SK-N-SH (cell line): ENCODE measurements around the gene TMEM198. TPM values are rescaled to one million over a fixed set of nuclear protein-coding genes. Genes with fewer than 3 reads are reported as not detected.

Source experiments
- CTCF ChIA-PET: fragments of 300-600, 350-600 bp; formaldehyde crosslinking; extraction: SDS; loops from one replicate; lab custom pipeline; 2021; lab: Yijun Ruan, JAX
- POLR2A ChIA-PET: fragments of 350-600 bp; sonication (Branson Sonifier 250); formaldehyde crosslinking; extraction: SDS; loops from one replicate; lab custom pipeline; 2020; ENCODE audit warnings: antibody characterized with exemption, inconsistent platforms; lab: Yijun Ruan, JAX
- DNase-seq: peaks from one replicate; pipeline ENCODE4 v3.0.0; 2012
- H2AFZ ChIP-seq: fragments of 200-600 bp; sonication (generic); 2 replicates; pipeline ENCODE4 v1.8.1; 2016; ENCODE audit warnings: antibody characterized with exemption, mild to moderate bottlenecking, low read depth
- H3F3A ChIP-seq: fragments of 200-600 bp; sonication (generic); replicated peaks from 2 replicates; pipeline ENCODE3; 2016; ENCODE audit warnings: antibody characterized with exemption, mild to moderate bottlenecking; ENCODE audit not compliant: insufficient read depth
- H3K27ac ChIP-seq, 2 experiments: fragments of 200-500 bp in 1 of 2; fragments of 200-600 bp in 1 of 2; sonication (Bioruptor generic) in 1 of 2; sonication (generic), shearing (Covaris generic) in 1 of 2; 2 replicates each; pipeline versions ENCODE4 v1.5.1 to v1.6.1; 2014 to 2016; ENCODE audit warnings: low read depth in 2 of 2, inconsistent platforms in 1 of 2, low read length in 1 of 2, mild to moderate bottlenecking in 1 of 2, mixed read lengths in 1 of 2
- H3K27me3 ChIP-seq: fragments of 200-600 bp; sonication (generic), shearing (Covaris generic); 2 replicates; pipeline ENCODE4 v1.6.1; 2016; ENCODE audit warnings: mixed run types; ENCODE audit not compliant: insufficient read depth
- H3K36me3 ChIP-seq, 2 experiments: fragments of 200-500 bp in 1 of 2; fragments of 200-600 bp in 1 of 2; sonication (Bioruptor generic) in 1 of 2; sonication (generic) in 1 of 2; replicated peaks in 1 of 2; 2 replicates each; pipeline versions ENCODE3 to v1.5.1; 2014 to 2016; ENCODE audit warnings: low read length in 1 of 2, mild to moderate bottlenecking in 1 of 2; ENCODE audit not compliant: insufficient read depth in 2 of 2, control insufficient read depth in 1 of 2
- H3K4me1 ChIP-seq, 2 experiments: fragments of 200-500 bp in 1 of 2; fragments of 200-600 bp in 1 of 2; sonication (Bioruptor generic) in 1 of 2; sonication (generic), shearing (Covaris generic) in 1 of 2; 2 replicates each; pipeline versions ENCODE4 v1.5.1 to v1.6.1; 2014 to 2016; ENCODE audit warnings: low read depth in 1 of 2, low read length in 1 of 2, mixed run types in 1 of 2; ENCODE audit not compliant: insufficient read depth in 2 of 2, control insufficient read depth in 1 of 2
- H3K4me2 ChIP-seq: fragments of 200-600 bp; sonication (generic), shearing (Covaris generic); 2 replicates; pipeline ENCODE4 v1.6.1; 2017; ENCODE audit warnings: mixed run types
- H3K4me3 ChIP-seq, 2 experiments: fragments of 200-500 bp in 1 of 2; fragments of 200-600 bp in 1 of 2; sonication (Bioruptor generic) in 1 of 2; sonication (generic), shearing (Covaris generic) in 1 of 2; 2 replicates each; pipeline versions ENCODE4 v1.5.1 to v1.8.1; 2014 to 2016; ENCODE audit warnings: low read depth in 2 of 2, inconsistent platforms in 1 of 2, low read length in 1 of 2, mild to moderate bottlenecking in 1 of 2, mixed read lengths in 1 of 2, moderate library complexity in 1 of 2
- H3K79me2 ChIP-seq: fragments of 200-600 bp; sonication (generic); 2 replicates; pipeline ENCODE4 v1.8.1; 2017; ENCODE audit warnings: mild to moderate bottlenecking; ENCODE audit not compliant: insufficient read depth
- H3K9ac ChIP-seq: fragments of 200-600 bp; sonication (generic); 2 replicates; pipeline ENCODE4 v1.6.1; 2017; ENCODE audit warnings: mixed run types
- H3K9me2 ChIP-seq: fragments of 200-600 bp; sonication (generic); 2 replicates; pipeline ENCODE4 v1.6.1; 2017; ENCODE audit warnings: mixed run types
- H3K9me3 ChIP-seq: fragments of 200-600 bp; sonication (generic); 2 replicates; pipeline ENCODE4 v1.6.1; 2017; ENCODE audit warnings: mixed run types, mild to moderate bottlenecking, moderate library complexity
- H4K20me1 ChIP-seq: fragments of 200-600 bp; sonication (generic); 2 replicates; pipeline ENCODE4 v1.6.1; 2017; ENCODE audit warnings: mild to moderate bottlenecking, mixed run types; ENCODE audit not compliant: insufficient read depth
- CTCF ChIP-seq: fragments of 200-600 bp; sonication (generic); IDR thresholded peaks from 2 replicates; pipeline ENCODE4 v1.6.1; 2017; ENCODE audit warnings: antibody characterized with exemption, mild to moderate bottlenecking, moderate library complexity
- EZH2phosphoT487 ChIP-seq: fragments of 200-600 bp; sonication (generic); IDR thresholded peaks from 2 replicates; pipeline ENCODE4 v1.6.1; 2017; ENCODE audit warnings: low read depth, mixed run types, mild to moderate bottlenecking, antibody characterized with exemption, moderate library complexity, borderline replicate concordance
- FOXJ3 ChIP-seq: sonication (generic); formaldehyde crosslinking; IDR thresholded peaks from 2 replicates; pipeline ENCODE4 v1.5.1; 2020; ENCODE audit warnings: mild to moderate bottlenecking, missing genetic modification reagents
- IRF3 ChIP-seq: fragments of 150-350 bp; IDR thresholded peaks from 2 replicates; pipeline ENCODE4 v1.6.1; 2016; ENCODE audit warnings: mild to moderate bottlenecking, low read depth, low read length
- POLR2AphosphoS5 ChIP-seq: IDR thresholded peaks from 2 replicates; pipeline ENCODE4 v1.6.1; 2012; ENCODE audit warnings: low read depth, low read length
- RAD21 ChIP-seq: IDR thresholded peaks from 2 replicates; pipeline ENCODE4 v1.6.1; 2012; ENCODE audit warnings: mild to moderate bottlenecking, low read length
- REST ChIP-seq: IDR thresholded peaks from 2 replicates; pipeline ENCODE4 v1.6.1; 2012; ENCODE audit warnings: mild to moderate bottlenecking, low read depth, low read length, moderate library complexity
- SMC3 ChIP-seq: IDR thresholded peaks from 2 replicates; pipeline ENCODE4 v1.6.1; 2012; ENCODE audit warnings: low read depth, low read length, improper control_type of control experiment
- TAF1 ChIP-seq: IDR thresholded peaks from 2 replicates; pipeline ENCODE4 v1.6.1; 2012; ENCODE audit warnings: low read depth, mild to moderate bottlenecking, low read length, moderate library complexity, borderline replicate concordance
- TEAD4 ChIP-seq: IDR thresholded peaks from 2 replicates; pipeline ENCODE4 v1.4.0; 2012; ENCODE audit warnings: mild to moderate bottlenecking, borderline replicate concordance; ENCODE audit not compliant: insufficient read depth
- USF1 ChIP-seq: IDR thresholded peaks from 2 replicates; pipeline ENCODE4 v1.4.0; 2012; ENCODE audit warnings: low read depth, borderline replicate concordance
- ZBTB33 ChIP-seq: IDR thresholded peaks from 2 replicates; pipeline ENCODE4 v1.4.0; 2012; ENCODE audit warnings: low read depth, borderline replicate concordance
- WGBS: methylation state at CpG from one replicate; pipeline ENCODE4 v1.1.6; 2017; ENCODE audit warnings: low lambda C conversion rate; 5-methylcytosine and 5-hydroxymethylcytosine counted together
- polyA plus RNA-seq, 3 experiments: library from polyadenylated mRNA; depleted of rRNA; stranded (reverse); fragments of >200 nt; gene quantifications; 2 replicates each; pipeline ENCODE4 v1.2.3, GENCODE V29; 2012

TMEM198 gene
- polyA plus RNA-seq, 1 of the 3 experiments (the other 2 are of a cell fraction) = 4.7 TPM

- Histone ChIP-seq H3K27ac (peak within 1 kb of the TSS; percentile 36 to 76), H3K9me2 (no peaks in the 10 kb centered on the region), H2AFZ (peak within 1 kb of the TSS; percentile 97), H3K9me3 (no peaks in the 10 kb centered on the region), H3K4me1 (peaks cover 3 to 21% of the 10 kb centered on the region in 2 experiments; a peak in 1 of 4 replicates), H3F3A (peaks cover 6% of the 10 kb centered on the region), H3K4me2 (peak within 1 kb of the TSS; percentile 81), H3K79me2 (peaks cover 4% of the 10 kb centered on the region; the same call in 1 of the 2 replicates), H4K20me1 (no peaks in the 10 kb centered on the region), H3K36me3 (peaks cover 6 to 15% of the 10 kb centered on the region in 2 experiments), H3K4me3 (peak within 1 kb of the TSS; percentile 65 to 82), H3K27me3 (no peaks in the 10 kb centered on the region; the same call in 1 of the 2 replicates), H3K9ac (peak within 1 kb of the TSS; percentile 69)
- DNase-seq = no peak
- POLR2A ChIA-PET = interaction anchor here (1.9 to 3.8 kb wide), 4 partner anchors 20 to 46 kb away, joined by 9 to 56 read pairs (median 18); partner anchors contain the start of genes CHPF, STK11IP and TMEM198
- TF ChIP-seq FOXJ3 (CRISPR knock-in tag) (0 out of 2 replicates have a peak, but pooled peaks have one; percentile 4), TAF1 (no peak), USF1 (no peak)
- CTCF ChIA-PET = interaction anchor here (1.7 to 5.5 kb wide), 3 partner anchors 12 to 71 kb away, joined by 13 to 48 read pairs (median 13); partner anchors contain the start of gene STK11IP
- WGBS = 94% methylated on average over 8 of the region's 13 CpGs
Measured at GRCh38 chr2:219572237-219573001, 28.6 kb downstream of the TMEM198 start, which contains the start of gene INHA. Gene INHA, plus strand, starts transcription at chr2:219572310. Its CDS starts 65 bp downstream, at chr2:219572375.

- H3K4me1 ChIP-seq = peaks cover 3 to 21% of the 10 kb centered on the region in 2 experiments; a peak in 1 of 4 replicates
- no peak overlapping the region for H2AFZ ChIP-seq
- ChIA-PET POLR2A (interaction anchor here (3.8 kb wide), 1 partner anchor 24 kb away, joined by 56 read pairs; the partner anchor contains the start of gene STK11IP), CTCF (interaction anchor here (2.9 to 5.5 kb wide), 2 partner anchors 13 to 24 kb away, joined by 13 to 48 read pairs; partner anchors contain the start of gene STK11IP)
- no peaks in the 10 kb centered on the region; the same call in 1 of the 2 replicates for H3K27me3 ChIP-seq
- peaks cover 6% of the 10 kb centered on the region for H3F3A ChIP-seq
- no peak for DNase-seq
- no peaks in the 10 kb centered on the region for H3K9me3 ChIP-seq
- H3K4me2 ChIP-seq = no peak overlapping the region
- H3K36me3 ChIP-seq = peaks cover 6 to 11% of the 10 kb centered on the region in 2 experiments
- H3K9ac ChIP-seq = no peak overlapping the region
- no peak overlapping the region for H3K27ac ChIP-seq
- no peaks in the 10 kb centered on the region for H3K9me2 ChIP-seq
- 92% methylated on average over 5 of the region's 5 CpGs for WGBS
- H3K79me2 ChIP-seq = peaks cover 4% of the 10 kb centered on the region; the same call in 1 of the 2 replicates
- no peaks in the 10 kb centered on the region for H4K20me1 ChIP-seq
- H3K4me3 ChIP-seq = no peak overlapping the region
- TF ChIP-seq SMC3 (no peak), IRF3 (no peak), CTCF (no peak), RAD21 (no peak), TAF1 (no peak), TEAD4 (no peak), ZBTB33 (no peak), POLR2AphosphoS5 (no peak), REST (no peak), EZH2phosphoT487 (no peak), USF1 (no peak)
Measured at GRCh38 chr2:219573166-219573565, 29.3 kb downstream of the TMEM198 start.
